Parathyroid adenoma (tissue), 2 donors: Measurements from ENCODE around the gene SARDH.
"Not testable (repeated sequence)": the region's sequence is repeated elsewhere in the genome, so short reads cannot be mapped to it uniquely, and the experiment has no call there.

Experiments used
- H2AFZ ChIP-seq: fragments of 300-600 bp; sonication (generic); one replicate; pipeline ENCODE4 v1.7.0; 2017; ENCODE audit warnings: antibody characterized with exemption, mild to moderate bottlenecking
- H3K27ac ChIP-seq: fragments of 300-600 bp; sonication (generic); one replicate; pipeline ENCODE4 v1.7.0; 2017
- H3K27me3 ChIP-seq: fragments of 300-600 bp; sonication (generic); one replicate; pipeline ENCODE4 v1.7.0; 2017; ENCODE audit warnings: low read length; ENCODE audit not compliant: control insufficient read depth, insufficient read depth
- H3K36me3 ChIP-seq: fragments of 300-600 bp; sonication (generic); one replicate; pipeline ENCODE4 v1.7.0; 2017; ENCODE audit warnings: low read length; ENCODE audit not compliant: control insufficient read depth, insufficient read depth
- H3K4me1 ChIP-seq: fragments of 300-600 bp; sonication (generic); one replicate; pipeline ENCODE4 v1.7.0; 2017; ENCODE audit warnings: control low read depth
- H3K4me2 ChIP-seq: fragments of 300-600 bp; sonication (generic); one replicate; pipeline ENCODE4 v1.7.0; 2017; ENCODE audit warnings: low read length
- H3K4me3 ChIP-seq: fragments of 300-600 bp; sonication (generic); one replicate; pipeline ENCODE4 v1.7.0; 2017; ENCODE audit warnings: low read depth, low read length
- H3K79me2 ChIP-seq: fragments of 300-600 bp; sonication (generic); one replicate; pipeline ENCODE4 v1.7.0; 2017; ENCODE audit warnings: control low read depth
- H3K9ac ChIP-seq: fragments of 300-600 bp; sonication (generic); one replicate; pipeline ENCODE4 v1.7.0; 2017; ENCODE audit warnings: mild to moderate bottlenecking
- H3K9me3 ChIP-seq: fragments of 300-600 bp; sonication (generic); one replicate; pipeline ENCODE4 v1.7.0; 2017; ENCODE audit warnings: low read length; ENCODE audit not compliant: control insufficient read depth
- CTCF ChIP-seq: fragments of 300-600 bp; sonication (generic); IDR thresholded peaks from one replicate; pipeline ENCODE4 v1.7.0; 2017; ENCODE audit warnings: antibody characterized with exemption, mild to moderate bottlenecking
- donor health status: primary hyperparathyroidism.

Gene SARDH

GRCh38 chr9:133768859-133769510, 30.8 kb upstream of the SARDH start:
- no peak overlapping the region for H3K4me2 ChIP-seq
- H3K79me2 ChIP-seq: no peaks in the 10 kb centered on the region
- no peak overlapping the region for H3K4me3 ChIP-seq
- no peaks in the 10 kb centered on the region for H3K27me3 ChIP-seq
- H3K36me3 ChIP-seq: no peaks in the 10 kb centered on the region
- no peak overlapping the region for H2AFZ ChIP-seq
- H3K4me1 ChIP-seq: no peaks in the 10 kb centered on the region
- H3K9me3 ChIP-seq: no peaks in the 10 kb centered on the region
- no peak for TF ChIP-seq CTCF
- H3K9ac ChIP-seq: no peak overlapping the region
- no peak overlapping the region for H3K27ac ChIP-seq

- no peak for TF ChIP-seq CTCF
- Histone ChIP-seq H3K4me3 (no peak overlapping the region), H3K27me3 (no peaks in the 10 kb centered on the region), H3K4me2 (no peak overlapping the region), H3K9ac (no peak overlapping the region), H3K27ac (no peak overlapping the region), H3K36me3 (no peaks in the 10 kb centered on the region), H3K4me1 (no peaks in the 10 kb centered on the region), H3K9me3 (no peaks in the 10 kb centered on the region), H3K79me2 (no peaks in the 10 kb centered on the region), H2AFZ (no peak overlapping the region)
Observed at GRCh38 chr9:133768371-133768858, 30.3 kb upstream of the SARDH start.

- Histone ChIP-seq H3K4me3 (no peak overlapping the region), H3K4me2 (no peak overlapping the region), H3K36me3 (no peaks in the 10 kb centered on the region), H3K27ac (no peak overlapping the region), H2AFZ (no peak overlapping the region), H3K9me3 (no peaks in the 10 kb centered on the region), H3K9ac (no peak overlapping the region), H3K4me1 (no peaks in the 10 kb centered on the region), H3K27me3 (no peaks in the 10 kb centered on the region), H3K79me2 (no peaks in the 10 kb centered on the region)
- TF ChIP-seq CTCF: no peak
Observed at GRCh38 chr9:133767625-133768024, 29.5 kb upstream of the SARDH start.

- no peak overlapping the region for H2AFZ ChIP-seq
- no peaks in the 10 kb centered on the region for H3K36me3 ChIP-seq
- H3K27ac ChIP-seq: no peak overlapping the region
- TF ChIP-seq CTCF: no peak
- no peak overlapping the region for H3K4me2 ChIP-seq
- H3K79me2 ChIP-seq: no peaks in the 10 kb centered on the region
- no peak overlapping the region for H3K4me3 ChIP-seq
- no peak overlapping the region for H3K9ac ChIP-seq
- H3K4me1 ChIP-seq: no peaks in the 10 kb centered on the region
- H3K27me3 ChIP-seq: no peaks in the 10 kb centered on the region
- H3K9me3 ChIP-seq: no peaks in the 10 kb centered on the region
Observed at GRCh38 chr9:133767008-133767407, 28.9 kb upstream of the SARDH start.

GRCh38 chr9:133766234-133766633, 28.1 kb upstream of the SARDH start:
- H3K27me3 ChIP-seq, H3K27ac ChIP-seq, H2AFZ ChIP-seq, H3K9ac ChIP-seq, H3K4me2 ChIP-seq, H3K79me2 ChIP-seq, H3K4me3 ChIP-seq, H3K9me3 ChIP-seq, H3K4me1 ChIP-seq, H3K36me3 ChIP-seq: not testable (repeated sequence)
